Right lobe of liver (tissue), 4 donors: Measurements from ENCODE around the gene KREMEN1.

ENCODE experiments used
- CTCF ChIP-seq, 4 donors: fragments of 200-600 bp in 3 of 4; fragments of 450-650 bp in 1 of 4; IDR thresholded peaks; one replicate each; pipeline versions ENCODE4 v1.5.1 to v1.8.0; 2016 to 2022; ENCODE audit warnings: antibody characterized with exemption in 4 of 4, mild to moderate bottlenecking in 2 of 4
- POLR2A ChIP-seq: fragments of 450-650 bp; IDR thresholded peaks from one replicate; pipeline ENCODE4 v1.6.1; 2017; ENCODE audit warnings: antibody characterized with exemption, mild to moderate bottlenecking
- donor health status: DM: no; HTN: no; CAD: no.
- donor health status: DM: no; HTN: no; CAD: no.
- donor health status: DM: no; HTN: yes; CAD: no.

- TF ChIP-seq CTCF (IDR thresholded peaks at IDR 0.05) (no peak), POLR2A (no peak)
Observed at GRCh38 chr22:29078036-29078868, 5.4 kb downstream of the KREMEN1 start.
